Common myeloid progenitor, CD34-positive (primary cell): ENCODE results near the gene FOXP1.

Experiments
- CTCF ChIA-PET: fragments of 350-600 bp; sonication (Branson Sonifier 250); formaldehyde crosslinking; loops from one replicate; lab custom pipeline; 2021; ENCODE audit warnings: antibody characterized with exemption; lab: Charles Lee
- POLR2A ChIA-PET: fragments of 350-600 bp; sonication (Branson Sonifier 250); formaldehyde crosslinking; loops from one replicate; lab custom pipeline; 2021; ENCODE audit warnings: antibody characterized with exemption; lab: Charles Lee
- DNase-seq, 3 donors: peaks; one replicate each; pipeline versions ENCODE4 v3.0.0 to v3.0.0-alpha.2; 2013
- H3K27ac ChIP-seq, 2 experiments: 1 replicate in 1 of 2; 2 replicates in 1 of 2; pipeline ENCODE4 v1.7.0; 2013; ENCODE audit warnings: inconsistent platforms in 2 of 2, low read length in 2 of 2, mild to moderate bottlenecking in 2 of 2, low read depth in 1 of 2, moderate library complexity in 1 of 2; ENCODE audit not compliant: severe bottlenecking in 2 of 2, insufficient read depth in 1 of 2, poor library complexity in 1 of 2
- H3K27me3 ChIP-seq, 5 experiments: replicated peaks in 2 of 5; 1 replicate in 3 of 5; 2 replicates in 2 of 5; pipeline versions ENCODE4 v1.6.1 to v1.7.0; 2013; ENCODE audit warnings: low read length in 4 of 5, mild to moderate bottlenecking in 2 of 5, moderate library complexity in 2 of 5, inconsistent platforms in 1 of 5; ENCODE audit not compliant: insufficient read depth in 5 of 5, control insufficient read depth in 4 of 5
- H3K36me3 ChIP-seq, 4 experiments: 1 replicate in 2 of 4; 2 replicates in 2 of 4; pipeline versions ENCODE4 v1.6.1 to v1.7.0; 2013; ENCODE audit warnings: low read length in 3 of 4, control low read depth in 1 of 4, mild to moderate bottlenecking in 1 of 4; ENCODE audit not compliant: control insufficient read depth in 4 of 4, insufficient read depth in 4 of 4
- H3K4me1 ChIP-seq, 4 experiments: 1 replicate in 3 of 4; 2 replicates in 1 of 4; pipeline versions ENCODE4 v1.6.1 to v1.7.1; 2013; ENCODE audit warnings: low read length in 3 of 4, mild to moderate bottlenecking in 3 of 4, control low read depth in 1 of 4, inconsistent platforms in 1 of 4, moderate library complexity in 1 of 4; ENCODE audit not compliant: control insufficient read depth in 4 of 4, insufficient read depth in 4 of 4; ENCODE audit errors: control extremely low read depth in 1 of 4
- H3K4me3 ChIP-seq, 7 experiments: 1 replicate in 4 of 7; 2 replicates in 3 of 7; pipeline versions ENCODE4 v1.5.1 to v1.7.0; 2013; ENCODE audit warnings: mild to moderate bottlenecking in 7 of 7, low read length in 6 of 7, moderate library complexity in 6 of 7, inconsistent platforms in 2 of 7, low read depth in 2 of 7, control low read depth in 1 of 7; ENCODE audit not compliant: insufficient read depth in 4 of 7, control insufficient read depth in 1 of 7; ENCODE audit errors: extremely low read depth in 1 of 7
- H3K9me3 ChIP-seq, 5 experiments: 1 replicate in 4 of 5; 2 replicates in 1 of 5; pipeline versions ENCODE4 v1.6.1 to v1.7.1; 2013; ENCODE audit warnings: low read length in 4 of 5, mild to moderate bottlenecking in 2 of 5, inconsistent platforms in 1 of 5, low read depth in 1 of 5, moderate library complexity in 1 of 5; ENCODE audit not compliant: control insufficient read depth in 4 of 5, insufficient read depth in 2 of 5; ENCODE audit errors: control extremely low read depth in 1 of 5
- WGBS: methylation state at CpG from one replicate; pipeline ENCODE4 v1.1.5; 2013; ENCODE audit not compliant: insufficient coverage; 5-methylcytosine and 5-hydroxymethylcytosine counted together

Gene FOXP1

GRCh38 chr3:71078199-71078598 is 505.3 kb downstream of the FOXP1 start:
- ChIA-PET POLR2A (no interaction called here), CTCF (interaction anchor here (1.1 to 1.4 kb wide), 2 partner anchors 8 to 10 kb away, joined by 4 read pairs; no protein-coding TSS in a partner anchor)
- Histone ChIP-seq H3K36me3 (peaks cover 0 to 4% (median 0%) of the 10 kb centered on the region in 4 experiments), H3K4me3 (no peak overlapping the region), H3K9me3 (no peaks in the 10 kb centered on the region), H3K27ac (no peak overlapping the region), H3K4me1 (peaks cover 3 to 29% (median 8%) of the 10 kb centered on the region in 4 experiments), H3K27me3 (no peaks in the 10 kb centered on the region)
- DNase-seq: no peak
- WGBS: no CpG with 5 or more reads among the region's 3 CpGs

DNA sequence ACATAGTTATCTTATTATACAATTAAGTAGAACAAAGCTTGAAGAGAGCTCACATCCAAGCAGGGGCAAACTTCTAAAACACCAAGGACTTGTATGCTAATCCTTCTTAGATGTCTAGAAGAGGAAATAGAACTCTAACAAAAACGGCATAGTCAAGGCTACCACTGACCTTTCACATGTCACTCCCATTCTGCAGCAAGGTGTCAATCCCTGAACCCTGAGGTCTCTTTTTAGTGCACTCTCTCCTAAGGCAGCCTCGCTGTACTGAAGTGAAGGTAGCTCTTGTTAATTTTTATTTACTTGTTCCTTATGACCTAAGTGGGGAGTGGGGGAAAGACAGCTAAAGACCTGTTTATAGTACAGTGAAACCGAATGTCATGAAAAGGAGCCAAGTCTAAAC is 506.5 kb downstream of the FOXP1 start:
- POLR2A ChIA-PET: no interaction called here
- Histone ChIP-seq H3K27me3 (no peaks in the 10 kb centered on the region), H3K36me3 (peaks cover 0 to 4% (median 0%) of the 10 kb centered on the region in 4 experiments), H3K9me3 (no peaks in the 10 kb centered on the region), H3K4me1 (peaks cover 3 to 35% (median 13%) of the 10 kb centered on the region in 4 experiments), H3K4me3 (no peak overlapping the region), H3K27ac (no peak overlapping the region)
- CTCF ChIA-PET: interaction anchor here (0.8 to 1.4 kb wide), 5 partner anchors 9 to 617 kb away, joined by 3 to 6 read pairs (median 3); no protein-coding TSS in a partner anchor
- 70% methylated on average over 2 of the region's 3 CpGs for WGBS
- no peak for DNase-seq

GRCh38 chr3:71076361-71077002 is 507.0 kb downstream of the FOXP1 start:
- H3K9me3 ChIP-seq: no peaks in the 10 kb centered on the region
- H3K27me3 ChIP-seq: no peaks in the 10 kb centered on the region
- 91% methylated on average over 4 of the region's 5 CpGs for WGBS
- no peak for DNase-seq
- CTCF ChIA-PET: interaction anchor here (0.5 to 1.4 kb wide), 7 partner anchors 8 to 618 kb away, joined by 3 to 6 read pairs (median 3); no protein-coding TSS in a partner anchor
- H3K4me1 ChIP-seq: peaks cover 3 to 38% (median 15%) of the 10 kb centered on the region in 4 experiments
- POLR2A ChIA-PET: no interaction called here
- peaks cover 0 to 4% (median 0%) of the 10 kb centered on the region in 4 experiments for H3K36me3 ChIP-seq
- H3K4me3 ChIP-seq: no peak overlapping the region
- H3K27ac ChIP-seq: no peak overlapping the region

GRCh38 chr3:71075494-71075893 is 508.0 kb downstream of the FOXP1 start:
- ChIA-PET CTCF (interaction anchor here (1.4 kb wide), 1 partner anchor 46 kb away, joined by 3 read pairs; no protein-coding TSS in a partner anchor), POLR2A (no interaction called here)
- no peak overlapping the region for H3K27ac ChIP-seq

GRCh38 chr3:71074423-71074822 is 509.1 kb downstream of the FOXP1 start:
- ChIA-PET CTCF (interaction anchor here (7.4 kb wide), 1 partner anchor 15 kb away, joined by 54 read pairs; no protein-coding TSS in a partner anchor), POLR2A (no interaction called here)
- DNase-seq: no peak
- Histone ChIP-seq H3K4me3 (no peak overlapping the region), H3K27me3 (no peaks in the 10 kb centered on the region), H3K4me1 (peaks cover 4 to 41% (median 30%) of the 10 kb centered on the region in 4 experiments), H3K27ac (no peak overlapping the region), H3K9me3 (no peaks in the 10 kb centered on the region), H3K36me3 (peaks cover 0 to 4% (median 0%) of the 10 kb centered on the region in 4 experiments)
- WGBS: 96% methylated on average over 3 of the region's 3 CpGs

More at GRCh38 chr3:71075494-71075893, 508.0 kb downstream of the FOXP1 start:
- Histone ChIP-seq H3K9me3 (no peaks in the 10 kb centered on the region), H3K36me3 (peaks cover 0 to 4% (median 0%) of the 10 kb centered on the region in 4 experiments), H3K4me1 (peaks cover 4 to 45% (median 23%) of the 10 kb centered on the region in 4 experiments), H3K4me3 (no peak overlapping the region), H3K27me3 (no peaks in the 10 kb centered on the region)
- 100% methylated on average over 1 of the region's 2 CpGs for WGBS
- DNase-seq: no peak

GRCh38 chr3:71072986-71073385 is 510.5 kb downstream of the FOXP1 start:
- H3K27me3 ChIP-seq: no peaks in the 10 kb centered on the region
- H3K27ac ChIP-seq: no peak overlapping the region
- ChIA-PET CTCF (interaction anchor here (0.6 to 7.4 kb wide), 2 partner anchors 13 to 14 kb away, joined by 3 to 54 read pairs; no protein-coding TSS in a partner anchor), POLR2A (no interaction called here)
- H3K36me3 ChIP-seq: peaks cover 0 to 8% (median 0%) of the 10 kb centered on the region in 4 experiments
- H3K9me3 ChIP-seq: no peaks in the 10 kb centered on the region
- H3K4me3 ChIP-seq: no peak overlapping the region
- H3K4me1 ChIP-seq: peaks cover 5 to 37% (median 30%) of the 10 kb centered on the region in 4 experiments
- DNase-seq: no peak
- 93% methylated on average over 3 of the region's 4 CpGs for WGBS

- ChIA-PET POLR2A (no interaction called here), CTCF (interaction anchor here (1.1 to 7.4 kb wide), 2 partner anchors 10 to 13 kb away, joined by 3 to 54 read pairs; no protein-coding TSS in a partner anchor)
- no peak overlapping the region for H3K4me3 ChIP-seq
- 100% methylated on average over 1 of the region's 2 CpGs for WGBS
- no peaks in the 10 kb centered on the region for H3K27me3 ChIP-seq
- H3K27ac ChIP-seq: no peak overlapping the region
- H3K4me1 ChIP-seq: peaks cover 5 to 42% (median 32%) of the 10 kb centered on the region in 4 experiments
- no peaks in the 10 kb centered on the region for H3K9me3 ChIP-seq
- DNase-seq: no peak
- H3K36me3 ChIP-seq: peaks cover 0 to 8% (median 0%) of the 10 kb centered on the region in 4 experiments
Measured at GRCh38 chr3:71072287-71072686, 511.2 kb downstream of the FOXP1 start.
